SK-N-SH (cell line): Measurements from ENCODE around the gene LIN52. TPM values are rescaled to one million over a fixed set of nuclear protein-coding genes. Genes with fewer than 3 reads are reported as not detected.

ENCODE experiments used
- CTCF ChIA-PET: fragments of 300-600, 350-600 bp; formaldehyde crosslinking; extraction: SDS; loops from one replicate; lab custom pipeline; 2021; lab: Yijun Ruan, JAX
- POLR2A ChIA-PET: fragments of 350-600 bp; sonication (Branson Sonifier 250); formaldehyde crosslinking; extraction: SDS; loops from one replicate; lab custom pipeline; 2020; ENCODE audit warnings: antibody characterized with exemption, inconsistent platforms; lab: Yijun Ruan, JAX
- DNase-seq: peaks from one replicate; pipeline ENCODE4 v3.0.0; 2012
- H2AFZ ChIP-seq: fragments of 200-600 bp; sonication (generic); 2 replicates; pipeline ENCODE4 v1.8.1; 2016; ENCODE audit warnings: antibody characterized with exemption, mild to moderate bottlenecking, low read depth
- H3F3A ChIP-seq: fragments of 200-600 bp; sonication (generic); replicated peaks from 2 replicates; pipeline ENCODE3; 2016; ENCODE audit warnings: antibody characterized with exemption, mild to moderate bottlenecking; ENCODE audit not compliant: insufficient read depth
- H3K27ac ChIP-seq, 2 experiments: fragments of 200-500 bp in 1 of 2; fragments of 200-600 bp in 1 of 2; sonication (Bioruptor generic) in 1 of 2; sonication (generic), shearing (Covaris generic) in 1 of 2; 2 replicates each; pipeline versions ENCODE4 v1.5.1 to v1.6.1; 2014 to 2016; ENCODE audit warnings: low read depth in 2 of 2, inconsistent platforms in 1 of 2, low read length in 1 of 2, mild to moderate bottlenecking in 1 of 2, mixed read lengths in 1 of 2
- H3K27me3 ChIP-seq: fragments of 200-600 bp; sonication (generic), shearing (Covaris generic); 2 replicates; pipeline ENCODE4 v1.6.1; 2016; ENCODE audit warnings: mixed run types; ENCODE audit not compliant: insufficient read depth
- H3K36me3 ChIP-seq, 2 experiments: fragments of 200-500 bp in 1 of 2; fragments of 200-600 bp in 1 of 2; sonication (Bioruptor generic) in 1 of 2; sonication (generic) in 1 of 2; replicated peaks in 1 of 2; 2 replicates each; pipeline versions ENCODE3 to v1.5.1; 2014 to 2016; ENCODE audit warnings: low read length in 1 of 2, mild to moderate bottlenecking in 1 of 2; ENCODE audit not compliant: insufficient read depth in 2 of 2, control insufficient read depth in 1 of 2
- H3K4me1 ChIP-seq, 2 experiments: fragments of 200-500 bp in 1 of 2; fragments of 200-600 bp in 1 of 2; sonication (Bioruptor generic) in 1 of 2; sonication (generic), shearing (Covaris generic) in 1 of 2; 2 replicates each; pipeline versions ENCODE4 v1.5.1 to v1.6.1; 2014 to 2016; ENCODE audit warnings: low read depth in 1 of 2, low read length in 1 of 2, mixed run types in 1 of 2; ENCODE audit not compliant: insufficient read depth in 2 of 2, control insufficient read depth in 1 of 2
- H3K4me2 ChIP-seq: fragments of 200-600 bp; sonication (generic), shearing (Covaris generic); 2 replicates; pipeline ENCODE4 v1.6.1; 2017; ENCODE audit warnings: mixed run types
- H3K4me3 ChIP-seq, 2 experiments: fragments of 200-500 bp in 1 of 2; fragments of 200-600 bp in 1 of 2; sonication (Bioruptor generic) in 1 of 2; sonication (generic), shearing (Covaris generic) in 1 of 2; 2 replicates each; pipeline versions ENCODE4 v1.5.1 to v1.8.1; 2014 to 2016; ENCODE audit warnings: low read depth in 2 of 2, inconsistent platforms in 1 of 2, low read length in 1 of 2, mild to moderate bottlenecking in 1 of 2, mixed read lengths in 1 of 2, moderate library complexity in 1 of 2
- H3K79me2 ChIP-seq: fragments of 200-600 bp; sonication (generic); 2 replicates; pipeline ENCODE4 v1.8.1; 2017; ENCODE audit warnings: mild to moderate bottlenecking; ENCODE audit not compliant: insufficient read depth
- H3K9ac ChIP-seq: fragments of 200-600 bp; sonication (generic); 2 replicates; pipeline ENCODE4 v1.6.1; 2017; ENCODE audit warnings: mixed run types
- H3K9me2 ChIP-seq: fragments of 200-600 bp; sonication (generic); 2 replicates; pipeline ENCODE4 v1.6.1; 2017; ENCODE audit warnings: mixed run types
- H3K9me3 ChIP-seq: fragments of 200-600 bp; sonication (generic); 2 replicates; pipeline ENCODE4 v1.6.1; 2017; ENCODE audit warnings: mixed run types, mild to moderate bottlenecking, moderate library complexity
- H4K20me1 ChIP-seq: fragments of 200-600 bp; sonication (generic); 2 replicates; pipeline ENCODE4 v1.6.1; 2017; ENCODE audit warnings: mild to moderate bottlenecking, mixed run types; ENCODE audit not compliant: insufficient read depth
- CTCF ChIP-seq: fragments of 200-600 bp; sonication (generic); IDR thresholded peaks from 2 replicates; pipeline ENCODE4 v1.6.1; 2017; ENCODE audit warnings: antibody characterized with exemption, mild to moderate bottlenecking, moderate library complexity
- ELF1 ChIP-seq: IDR thresholded peaks from 2 replicates; pipeline ENCODE4 v1.4.0; 2012
- EP300 ChIP-seq, 2 experiments: IDR thresholded peaks; 2 replicates each; pipeline versions ENCODE4 v1.4.0 to v1.6.1; 2012; ENCODE audit warnings: borderline replicate concordance in 1 of 2, low read depth in 1 of 2, low read length in 1 of 2
- EZH2phosphoT487 ChIP-seq: fragments of 200-600 bp; sonication (generic); IDR thresholded peaks from 2 replicates; pipeline ENCODE4 v1.6.1; 2017; ENCODE audit warnings: low read depth, mixed run types, mild to moderate bottlenecking, antibody characterized with exemption, moderate library complexity, borderline replicate concordance
- FOSL2 ChIP-seq: IDR thresholded peaks from 2 replicates; pipeline ENCODE4 v1.4.0; 2012; ENCODE audit warnings: low read depth, mild to moderate bottlenecking, moderate library complexity, borderline replicate concordance
- FOXJ3 ChIP-seq: sonication (generic); formaldehyde crosslinking; IDR thresholded peaks from 2 replicates; pipeline ENCODE4 v1.5.1; 2020; ENCODE audit warnings: mild to moderate bottlenecking, missing genetic modification reagents
- FOXM1 ChIP-seq: IDR thresholded peaks from 2 replicates; pipeline ENCODE4 v1.4.0; 2012; ENCODE audit warnings: low read depth, mild to moderate bottlenecking
- GABPA ChIP-seq: IDR thresholded peaks from 2 replicates; pipeline ENCODE4 v1.4.0; 2012; ENCODE audit warnings: low read depth, mild to moderate bottlenecking
- GATA2 ChIP-seq: sonication (generic); formaldehyde crosslinking; IDR thresholded peaks from 2 replicates; pipeline ENCODE4 v1.5.0; 2020; ENCODE audit warnings: mild to moderate bottlenecking, missing genetic modification reagents
- IRF3 ChIP-seq: fragments of 150-350 bp; IDR thresholded peaks from 2 replicates; pipeline ENCODE4 v1.6.1; 2016; ENCODE audit warnings: mild to moderate bottlenecking, low read depth, low read length
- JUND ChIP-seq: IDR thresholded peaks from 2 replicates; pipeline ENCODE4 v1.4.0; 2012
- MAX ChIP-seq: IDR thresholded peaks from 2 replicates; pipeline ENCODE4 v1.4.0; 2012; ENCODE audit warnings: low read depth
- MEF2A ChIP-seq: IDR thresholded peaks from 2 replicates; pipeline ENCODE4 v1.4.0; 2012; ENCODE audit warnings: low read depth, borderline replicate concordance
- PBX3 ChIP-seq: IDR thresholded peaks from 2 replicates; pipeline ENCODE4; 2012
- POLR2AphosphoS5 ChIP-seq: IDR thresholded peaks from 2 replicates; pipeline ENCODE4 v1.6.1; 2012; ENCODE audit warnings: low read depth, low read length
- RCOR1 ChIP-seq: fragments of 150-350 bp; IDR thresholded peaks from 2 replicates; pipeline ENCODE4 v1.6.1; 2017; ENCODE audit warnings: antibody characterized with exemption, low read length
- RFX5 ChIP-seq: IDR thresholded peaks from 2 replicates; pipeline ENCODE4 v1.6.1; 2012; ENCODE audit warnings: mild to moderate bottlenecking, improper control_type of control experiment, low read length
- RXRA ChIP-seq: IDR thresholded peaks from 2 replicates; pipeline ENCODE4 v1.4.0; 2012; ENCODE audit warnings: low read depth, mild to moderate bottlenecking, borderline replicate concordance
- SMC3 ChIP-seq: IDR thresholded peaks from 2 replicates; pipeline ENCODE4 v1.6.1; 2012; ENCODE audit warnings: low read depth, low read length, improper control_type of control experiment
- USF1 ChIP-seq: IDR thresholded peaks from 2 replicates; pipeline ENCODE4 v1.4.0; 2012; ENCODE audit warnings: low read depth, borderline replicate concordance
- USF2 ChIP-seq: fragments of 150-350 bp; IDR thresholded peaks from 2 replicates; pipeline ENCODE4 v1.6.1; 2017; ENCODE audit warnings: antibody characterized with exemption, low read length, low read depth, borderline replicate concordance
- WGBS: methylation state at CpG from one replicate; pipeline ENCODE4 v1.1.6; 2017; ENCODE audit warnings: low lambda C conversion rate; 5-methylcytosine and 5-hydroxymethylcytosine counted together
- polyA plus RNA-seq, 3 experiments: library from polyadenylated mRNA; depleted of rRNA; stranded (reverse); fragments of >200 nt; gene quantifications; 2 replicates each; pipeline ENCODE4 v1.2.3, GENCODE V29; 2012

The LIN52 gene
- polyA plus RNA-seq, 1 of the 3 experiments (the other 2 are of a cell fraction): 4.9 TPM

GRCh38 chr14:74144789-74145188 lies 60.0 kb downstream of the LIN52 start:
- no peak overlapping the region for H2AFZ ChIP-seq
- no peaks in the 10 kb centered on the region for H3K9me2 ChIP-seq
- no peak overlapping the region for H3K27ac ChIP-seq
- H3K4me2 ChIP-seq: no peak overlapping the region
- 88% methylated on average over 3 of the region's 3 CpGs for WGBS
- no peaks in the 10 kb centered on the region for H3K9me3 ChIP-seq
- H4K20me1 ChIP-seq: no peaks in the 10 kb centered on the region
- ChIA-PET POLR2A (no interaction called here), CTCF (interaction anchor here (0.9 to 1.5 kb wide), 3 partner anchors 15 to 158 kb away, joined by 3 to 5 read pairs (median 3); partner anchors contain the start of gene ABCD4)
- H3K36me3 ChIP-seq: no peaks in the 10 kb centered on the region
- no peak for DNase-seq
- H3K27me3 ChIP-seq: no peaks in the 10 kb centered on the region
- no peak overlapping the region for H3K9ac ChIP-seq
- no peaks in the 10 kb centered on the region for H3K79me2 ChIP-seq
- TF ChIP-seq FOXJ3 (CRISPR knock-in tag) (no peak), FOXM1 (no peak), MAX (no peak), PBX3 (no peak), RFX5 (no peak), RXRA (no peak), IRF3 (no peak), EZH2phosphoT487 (no peak), GATA2 (no peak), ELF1 (no peak), FOSL2 (no peak), USF1 (no peak)
- H3K4me3 ChIP-seq: no peak overlapping the region
- H3F3A ChIP-seq: no peaks in the 10 kb centered on the region
- H3K4me1 ChIP-seq: peaks cover 0 to 8% of the 10 kb centered on the region in 2 experiments; a peak in 2 of 4 replicates

- Histone ChIP-seq H3K36me3 (no peaks in the 10 kb centered on the region), H3K27ac (no peak overlapping the region), H3K4me3 (no peak overlapping the region), H3K27me3 (no peaks in the 10 kb centered on the region), H3K9me3 (no peaks in the 10 kb centered on the region), H3K4me2 (no peak overlapping the region), H4K20me1 (no peaks in the 10 kb centered on the region), H3K9ac (no peak overlapping the region), H3K79me2 (no peaks in the 10 kb centered on the region), H3K4me1 (no peaks in the 10 kb centered on the region), H3K9me2 (no peaks in the 10 kb centered on the region), H3F3A (no peaks in the 10 kb centered on the region), H2AFZ (no peak overlapping the region)
- CTCF ChIA-PET: interaction anchor here (0.7 to 5.4 kb wide), 4 partner anchors 21 to 110 kb away, joined by 3 to 21 read pairs (median 3); no protein-coding TSS in a partner anchor
- POLR2A ChIA-PET: no interaction called here
- WGBS: 96% methylated on average over 1 of the region's 1 CpG
- DNase-seq: no peak
- TF ChIP-seq IRF3: no peak
- no peak for TF ChIP-seq RFX5
- TF ChIP-seq MEF2A: no peak
- no peak for TF ChIP-seq SMC3
- TF ChIP-seq POLR2AphosphoS5: no peak
- TF ChIP-seq RCOR1: no peak
- no peak for TF ChIP-seq CTCF
- TF ChIP-seq USF1: no peak
- no peak for TF ChIP-seq USF2
- no peak for TF ChIP-seq EP300 (IDR thresholded peaks at IDR 0.05; ENCODE audit: borderline replicate concordance in 1 of 2, low read depth in 1 of 2, low read length in 1 of 2)
- no peak for TF ChIP-seq JUND
- TF ChIP-seq GABPA: no peak
These were observed 62.8 kb downstream of the LIN52 start for GRCh38 chr14:74147571-74147970.
